Measurements from ENCODE around the gene MCF2L2. TPM values are rescaled to one million over a fixed set of nuclear protein-coding genes. Genes with fewer than 3 reads are reported as not detected.
A peak's percentile ranks its signal among the peaks of the same experiment; 100 is the strongest.

The MCF2L2 gene
- total and polyA plus RNA-seq, 2 of the 13 experiments (the other 11 are each of a cell fraction or from before 2014, with no cell fraction given) = not detected

DNA sequence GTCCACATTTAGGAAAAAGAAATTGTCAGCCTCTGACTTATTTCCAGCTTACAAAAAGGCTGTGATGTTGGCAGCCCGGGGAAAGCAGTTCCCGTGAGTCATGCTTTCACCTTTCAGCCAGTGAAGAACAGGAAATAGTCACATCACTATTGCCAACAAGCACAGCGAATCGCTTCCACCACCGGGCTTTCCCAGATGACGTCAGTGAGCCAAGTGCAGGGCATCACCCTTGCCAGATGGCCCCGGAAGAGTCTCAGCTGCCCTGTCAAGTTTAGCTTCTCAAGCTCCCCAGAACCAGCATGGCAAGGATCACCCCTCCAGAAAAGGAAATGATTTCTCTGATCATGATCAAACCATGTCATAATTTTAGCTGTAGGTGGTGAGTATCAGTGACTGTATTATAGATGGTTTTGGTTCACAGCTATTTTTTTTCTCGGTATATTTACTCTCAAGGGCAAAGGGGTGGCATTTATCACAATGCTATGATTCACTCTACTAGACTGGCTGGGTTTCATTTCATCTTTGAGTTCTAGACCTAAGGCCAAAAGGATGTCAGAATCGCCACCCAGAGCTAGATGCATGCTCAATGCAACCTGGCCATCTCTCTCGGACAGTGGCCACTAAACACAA, 142.5 kb downstream of the MCF2L2 start (continued):
- no peak for TF ChIP-seq BRCA1 (CRISPR knock-in tag; IDR thresholded peaks at IDR 0.05)
- TF ChIP-seq GABPA (IDR thresholded peaks at IDR 0.05; ENCODE audit: low read depth, low read length) = no peak
- peak; percentile 49 for TF ChIP-seq GABPA (CRISPR knock-in tag; IDR thresholded peaks at IDR 0.05; ENCODE audit: low read depth)
- no peak for TF ChIP-seq CBX1 (IDR thresholded peaks at IDR 0.05; ENCODE audit: low read depth)
- no peak for TF ChIP-seq REPIN1 (CRISPR knock-in tag; IDR thresholded peaks at IDR 0.05; ENCODE audit: borderline replicate concordance, low read depth)
- TF ChIP-seq CREB1 (IDR thresholded peaks at IDR 0.05) = peak; percentile 90
- peak; percentile 48 for TF ChIP-seq CREB1 (CRISPR knock-in tag; IDR thresholded peaks at IDR 0.05)
- TF ChIP-seq MEIS2 (CRISPR knock-in tag; IDR thresholded peaks at IDR 0.05) = no peak
- peak; percentile 79 for TF ChIP-seq ATF7 (IDR thresholded peaks at IDR 0.05)
- no peak for TF ChIP-seq ATF7 (CRISPR knock-in tag; IDR thresholded peaks at IDR 0.05)
- no peak for TF ChIP-seq ZNF569 (CRISPR knock-in tag; IDR thresholded peaks at IDR 0.05; ENCODE audit: borderline replicate concordance)
- TF ChIP-seq, protein P1, sequence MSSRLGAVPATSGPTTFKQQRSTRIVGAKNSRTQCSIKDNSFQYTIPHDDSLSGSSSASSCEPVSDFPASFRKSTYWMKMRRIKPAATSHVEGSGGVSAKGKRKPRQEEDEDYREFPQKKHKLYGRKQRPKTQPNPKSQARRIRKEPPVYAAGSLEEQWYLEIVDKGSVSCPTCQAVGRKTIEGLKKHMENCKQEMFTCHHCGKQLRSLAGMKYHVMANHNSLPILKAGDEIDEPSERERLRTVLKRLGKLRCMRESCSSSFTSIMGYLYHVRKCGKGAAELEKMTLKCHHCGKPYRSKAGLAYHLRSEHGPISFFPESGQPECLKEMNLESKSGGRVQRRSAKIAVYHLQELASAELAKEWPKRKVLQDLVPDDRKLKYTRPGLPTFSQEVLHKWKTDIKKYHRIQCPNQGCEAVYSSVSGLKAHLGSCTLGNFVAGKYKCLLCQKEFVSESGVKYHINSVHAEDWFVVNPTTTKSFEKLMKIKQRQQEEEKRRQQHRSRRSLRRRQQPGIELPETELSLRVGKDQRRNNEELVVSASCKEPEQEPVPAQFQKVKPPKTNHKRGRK (CRISPR knock-in tag; IDR thresholded peaks at IDR 0.05) = no peak

DNA sequence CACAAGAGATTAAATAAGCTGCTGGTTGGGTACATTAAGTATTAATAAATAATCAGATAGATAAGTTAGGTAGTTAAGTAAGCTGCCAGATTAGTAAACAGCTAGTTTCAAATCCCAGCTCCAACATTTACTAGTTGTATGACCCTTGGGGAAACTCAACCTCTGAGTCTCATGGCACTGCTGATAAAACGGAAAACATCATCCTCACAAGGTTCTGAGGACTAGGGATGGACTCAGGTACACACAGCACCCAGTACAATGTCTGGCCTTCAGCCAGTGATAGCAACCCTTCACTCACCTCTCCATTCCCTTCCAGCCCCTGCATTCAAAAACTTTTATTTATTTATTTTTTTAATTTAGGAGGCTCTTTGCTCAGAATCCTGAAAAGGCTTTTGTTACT, 143.1 kb downstream of the MCF2L2 start:
- Histone ChIP-seq H3K79me2 (ENCODE audit: insufficient read depth, low read length) (no peaks in the 10 kb centered on the region), H3K27me3 (ENCODE audit: control insufficient read depth in 1 of 2, insufficient read depth in 2 of 2, low read length in 2 of 2) (peaks cover 1 to 39% of the 10 kb centered on the region in 2 experiments; a peak in 3 of 5 replicates), H3K4me2 (ENCODE audit: low read depth, low read length) (no peak overlapping the region), H3K9me3 (ENCODE audit: low read length) (no peaks in the 10 kb centered on the region), H4K20me1 (ENCODE audit: insufficient read depth, low read length) (no peaks in the 10 kb centered on the region), H3K9ac (ENCODE audit: insufficient read depth, low read depth, low read length) (no peak overlapping the region), H2AFZ (ENCODE audit: low read length) (no peak overlapping the region), H3K4me1 (ENCODE audit: insufficient read depth, low read length) (no peaks in the 10 kb centered on the region), H3K36me3 (replicated peaks in 1 of 2; ENCODE audit: control insufficient read depth in 1 of 2, insufficient read depth in 2 of 2, low read length in 2 of 2) (no peaks in the 10 kb centered on the region), H3K27ac (ENCODE audit: extremely low read length, insufficient read depth, low read length) (no peak overlapping the region), H3K4me3 (replicated peaks in 1 of 3; ENCODE audit: insufficient read depth in 1 of 3, low read depth in 2 of 3, low read length in 3 of 3) (no peak overlapping the region)
- TF ChIP-seq STAG1 (CRISPR knock-in tag; IDR thresholded peaks at IDR 0.05) (no peak), CCAR2 (optimal IDR thresholded peaks at IDR 0.05; ENCODE audit: low read depth, low read length) (no peak), ZNF3 (CRISPR knock-in tag; IDR thresholded peaks at IDR 0.05) (no peak), KDM3A (CRISPR knock-in tag; IDR thresholded peaks at IDR 0.05; ENCODE audit: low read depth) (no peak), SUZ12 (IDR thresholded peaks at IDR 0.05; ENCODE audit: low read depth, low read length) (no peak), ZNF572 (CRISPR knock-in tag; IDR thresholded peaks at IDR 0.05) (no peak), PAF1 (CRISPR knock-in tag; IDR thresholded peaks at IDR 0.05) (no peak), SMC3 (IDR thresholded peaks at IDR 0.05; ENCODE audit: low read length) (no peak), HDAC2 (CRISPR knock-in tag; IDR thresholded peaks at IDR 0.05) (no peak), ZFP90 (CRISPR knock-in tag; IDR thresholded peaks at IDR 0.05; ENCODE audit: borderline replicate concordance) (no peak), NR3C1 (CRISPR knock-in tag; IDR thresholded peaks at IDR 0.05) (no peak), ZNF335 (CRISPR knock-in tag; IDR thresholded peaks at IDR 0.05) (no peak), TCF12 (IDR thresholded peaks at IDR 0.05) (no peak), TCF12 (CRISPR knock-in tag; IDR thresholded peaks at IDR 0.05) (no peak), ZNF674 (CRISPR knock-in tag; IDR thresholded peaks at IDR 0.05; ENCODE audit: low read depth) (no peak)
- 0% methylated on average over 1 of the region's 1 CpG for WGBS (ENCODE audit: low lambda C conversion rate)
- in situ Hi-C loops (cut with HindIII; ENCODE audit: extremely low pct_ligation_motif_present, low pct_unique_long_range_greater_than_20kb) (no loop called here), intact Hi-C loops (cut with micrococcal nuclease; ENCODE audit: unreplicated experiment) (no loop called here)
- ATAC-seq (no peak), FAIRE-seq (no peak), DNase-seq (ENCODE audit: low spot score) (no peak)
- POLR2A ChIA-PET = no interaction called here
- BruUV-seq (replicated peaks) = no TSS peak
- CTCF ChIA-PET (ENCODE audit: low intra/inter-chr PET ratio, low total read pairs) = no interaction called here

All from HepG2 (cell line).